Lower leg skin (tissue), 3 donors: ENCODE measurements around the gene SPSB4.

Experiments
- POLR2A ChIP-seq, 2 donors: fragments of 450-650 bp; IDR thresholded peaks; one replicate each; pipeline ENCODE4 v1.6.1; 2016 to 2017; ENCODE audit warnings: antibody characterized with exemption in 2 of 2, mild to moderate bottlenecking in 1 of 2, moderate library complexity in 1 of 2
- TF ChIP-seq, protein P1 (sequence below), 3 donors: fragments of 450-650 bp; IDR thresholded peaks; one replicate each; pipeline ENCODE4 v1.5.1; 2016; ENCODE audit warnings: antibody characterized with exemption in 3 of 3, mild to moderate bottlenecking in 3 of 3, moderate library complexity in 2 of 3

GRCh38 chr3:141012571-141012970, 38.6 kb upstream of the SPSB4 start:
- TF ChIP-seq, protein P1, sequence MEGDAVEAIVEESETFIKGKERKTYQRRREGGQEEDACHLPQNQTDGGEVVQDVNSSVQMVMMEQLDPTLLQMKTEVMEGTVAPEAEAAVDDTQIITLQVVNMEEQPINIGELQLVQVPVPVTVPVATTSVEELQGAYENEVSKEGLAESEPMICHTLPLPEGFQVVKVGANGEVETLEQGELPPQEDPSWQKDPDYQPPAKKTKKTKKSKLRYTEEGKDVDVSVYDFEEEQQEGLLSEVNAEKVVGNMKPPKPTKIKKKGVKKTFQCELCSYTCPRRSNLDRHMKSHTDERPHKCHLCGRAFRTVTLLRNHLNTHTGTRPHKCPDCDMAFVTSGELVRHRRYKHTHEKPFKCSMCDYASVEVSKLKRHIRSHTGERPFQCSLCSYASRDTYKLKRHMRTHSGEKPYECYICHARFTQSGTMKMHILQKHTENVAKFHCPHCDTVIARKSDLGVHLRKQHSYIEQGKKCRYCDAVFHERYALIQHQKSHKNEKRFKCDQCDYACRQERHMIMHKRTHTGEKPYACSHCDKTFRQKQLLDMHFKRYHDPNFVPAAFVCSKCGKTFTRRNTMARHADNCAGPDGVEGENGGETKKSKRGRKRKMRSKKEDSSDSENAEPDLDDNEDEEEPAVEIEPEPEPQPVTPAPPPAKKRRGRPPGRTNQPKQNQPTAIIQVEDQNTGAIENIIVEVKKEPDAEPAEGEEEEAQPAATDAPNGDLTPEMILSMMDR (IDR thresholded peaks at IDR 0.05) = no peak
- TF ChIP-seq POLR2A (IDR thresholded peaks at IDR 0.05) = no peak
